WI38 (cell line): ENCODE results near the gene RTCB.
A peak's percentile ranks its signal among the peaks of the same experiment; 100 is the strongest.

Experiments used
- H3K4me3 ChIP-seq: 2 replicates; pipeline ENCODE4 v1.5.1; 2011; ENCODE audit warnings: low read depth, mild to moderate bottlenecking, control low read depth, low read length
- TF ChIP-seq, protein P1 (sequence below): IDR thresholded peaks from 2 replicates; pipeline ENCODE4 v1.5.1; 2012; ENCODE audit warnings: low read depth, mild to moderate bottlenecking, control low read depth, low read length

The RTCB gene

GRCh38 chr22:32411402-32411801 lies 645 bp downstream of the RTCB start:
- peak overlapping the region; percentile 74 for H3K4me3 ChIP-seq
- TF ChIP-seq, protein P1, sequence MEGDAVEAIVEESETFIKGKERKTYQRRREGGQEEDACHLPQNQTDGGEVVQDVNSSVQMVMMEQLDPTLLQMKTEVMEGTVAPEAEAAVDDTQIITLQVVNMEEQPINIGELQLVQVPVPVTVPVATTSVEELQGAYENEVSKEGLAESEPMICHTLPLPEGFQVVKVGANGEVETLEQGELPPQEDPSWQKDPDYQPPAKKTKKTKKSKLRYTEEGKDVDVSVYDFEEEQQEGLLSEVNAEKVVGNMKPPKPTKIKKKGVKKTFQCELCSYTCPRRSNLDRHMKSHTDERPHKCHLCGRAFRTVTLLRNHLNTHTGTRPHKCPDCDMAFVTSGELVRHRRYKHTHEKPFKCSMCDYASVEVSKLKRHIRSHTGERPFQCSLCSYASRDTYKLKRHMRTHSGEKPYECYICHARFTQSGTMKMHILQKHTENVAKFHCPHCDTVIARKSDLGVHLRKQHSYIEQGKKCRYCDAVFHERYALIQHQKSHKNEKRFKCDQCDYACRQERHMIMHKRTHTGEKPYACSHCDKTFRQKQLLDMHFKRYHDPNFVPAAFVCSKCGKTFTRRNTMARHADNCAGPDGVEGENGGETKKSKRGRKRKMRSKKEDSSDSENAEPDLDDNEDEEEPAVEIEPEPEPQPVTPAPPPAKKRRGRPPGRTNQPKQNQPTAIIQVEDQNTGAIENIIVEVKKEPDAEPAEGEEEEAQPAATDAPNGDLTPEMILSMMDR, result no peak

GRCh38 chr22:32410459-32410858 lies 1.6 kb downstream of the RTCB start:
- TF ChIP-seq, protein P1, result no peak
- H3K4me3 ChIP-seq, result no peak overlapping the region

DNA sequence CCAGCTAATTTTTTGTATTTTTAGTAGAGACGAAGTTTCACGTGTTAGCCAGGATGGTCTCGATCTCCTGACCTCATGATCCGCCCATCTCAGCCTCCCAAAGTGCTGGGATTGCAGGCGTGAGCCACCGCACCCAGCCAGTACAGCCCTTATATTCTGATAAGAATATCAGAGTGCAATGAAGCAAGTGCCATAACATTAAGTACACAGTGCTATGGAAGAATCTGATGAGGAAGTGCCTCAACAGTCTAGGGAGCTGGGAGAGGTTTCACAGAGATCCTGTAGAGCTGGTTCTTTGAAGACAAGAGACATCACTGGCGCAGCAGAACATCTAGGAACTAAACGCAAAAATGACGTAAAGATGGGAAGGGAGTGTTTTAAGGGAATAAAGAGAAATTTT lies 2.1 kb downstream of the RTCB start:
- no peak overlapping the region for H3K4me3 ChIP-seq
- TF ChIP-seq, protein P1, result no peak

DNA sequence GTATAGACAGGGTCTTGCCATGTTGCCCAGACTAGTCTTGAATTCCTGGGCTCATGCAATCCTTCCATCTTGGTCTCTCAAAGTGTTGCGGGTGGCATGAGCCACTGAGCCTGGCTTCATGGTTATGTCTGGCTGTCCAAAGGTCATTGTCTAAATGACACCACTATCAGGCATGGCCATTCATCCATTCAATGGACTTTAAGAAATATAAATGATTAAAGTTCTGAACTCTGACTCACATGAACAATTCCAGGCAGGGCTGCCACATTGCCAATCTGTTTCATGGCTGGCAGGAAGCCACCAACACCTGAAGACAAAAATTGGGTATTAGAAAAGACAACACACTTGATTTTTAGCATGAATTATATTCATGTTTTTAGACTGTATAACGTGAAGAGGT lies 4.1 kb downstream of the RTCB start:
- TF ChIP-seq, protein P1, result no peak
- no peak overlapping the region for H3K4me3 ChIP-seq

- TF ChIP-seq, protein P1, result no peak
- H3K4me3 ChIP-seq, result no peak overlapping the region
Measured at GRCh38 chr22:32407312-32407711, 4.7 kb downstream of the RTCB start.

DNA sequence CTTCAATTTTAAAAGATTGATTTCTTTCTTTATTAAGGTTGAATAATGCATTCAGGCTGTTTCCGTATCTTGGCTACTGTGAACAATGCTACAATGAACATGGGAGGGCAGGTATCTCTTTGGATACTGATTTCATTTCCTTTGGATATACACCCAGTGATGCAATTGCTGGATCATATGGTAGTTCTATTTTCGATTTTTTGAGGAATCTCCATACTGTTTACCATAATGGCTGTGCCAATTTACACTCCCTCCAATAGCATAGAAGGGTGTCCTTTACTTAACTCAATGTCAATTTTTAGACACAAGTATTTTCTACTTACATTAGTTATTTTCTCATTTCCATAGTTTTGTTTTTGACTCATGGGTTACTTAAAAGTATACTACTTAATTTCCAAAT lies 8.0 kb downstream of the RTCB start:
- TF ChIP-seq, protein P1, result no peak

GRCh38 chr22:32401486-32401885 lies 10.6 kb downstream of the RTCB start:
- TF ChIP-seq, protein P1, result no peak

More for the DNA sequence above, 8.0 kb downstream of the RTCB start:
- no peak overlapping the region for H3K4me3 ChIP-seq

More at GRCh38 chr22:32401486-32401885, 10.6 kb downstream of the RTCB start:
- no peak overlapping the region for H3K4me3 ChIP-seq
